Stimulated activated CD4-positive, alpha-beta T cell treated with anti-CD3 and anti-CD28 coated beads, Interleukin-1b, Interleukin-23, amount 100 ng/mL, for 4 hours (primary cell): ENCODE data around the gene NUDT10.
"Not testable (repeated sequence)": the region's sequence is repeated elsewhere in the genome, so short reads cannot be mapped to it uniquely, and the experiment has no call there.

Experiments used
- DNase-seq, 2 donors: peaks; one replicate each; pipeline ENCODE4 v3.0.0-alpha.2; 2020; ENCODE audit warnings: low read depth in 2 of 2

Gene NUDT10

GRCh38 chrX:51332188-51332942 is at the start of gene NUDT10:
Gene NUDT10 (plus strand): TSS chrX:51332822. CDS start chrX:51332966, 144 bp downstream.
- peak; percentile 5 to 38 for DNase-seq

- DNase-seq, result no peak
Observed at GRCh38 chrX:51292421-51292820, 40.2 kb upstream of the NUDT10 start.

- no peak for DNase-seq
Observed at GRCh38 chrX:51296138-51296537, 36.5 kb upstream of the NUDT10 start.

GRCh38 chrX:51316271-51316670 is 16.4 kb upstream of the NUDT10 start:
- DNase-seq, result no peak

- DNase-seq, result not testable (repeated sequence)
Observed at GRCh38 chrX:51332943-51333785, 542 bp downstream of the NUDT10 start.

GRCh38 chrX:51334276-51334675 is 1.7 kb downstream of the NUDT10 start:
- no peak for DNase-seq

- DNase-seq, result peak in 1 of 2 donors; percentile 2
Observed at GRCh38 chrX:51336584-51336983, 4.0 kb downstream of the NUDT10 start.

GRCh38 chrX:51361251-51361650 is 28.6 kb downstream of the NUDT10 start:
- DNase-seq, result no peak

- DNase-seq, result no peak
Observed at GRCh38 chrX:51376672-51377071, 44.0 kb downstream of the NUDT10 start.
